Panc1 (cell line): ENCODE results near the gene TBX3.

Source experiments
- POLR2AphosphoS5 ChIP-seq: IDR thresholded peaks from 2 replicates; pipeline ENCODE4 v1.6.1; 2012; ENCODE audit warnings: mild to moderate bottlenecking, low read depth, low read length, moderate library complexity
- SIN3A ChIP-seq: IDR thresholded peaks from 2 replicates; pipeline ENCODE4 v1.6.1; 2012; ENCODE audit warnings: low read depth, mild to moderate bottlenecking, low read length, moderate library complexity, borderline replicate concordance; ENCODE audit not compliant: insufficient read depth
- TF ChIP-seq, protein P1 (sequence below): fragments of 450-650 bp; IDR thresholded peaks from 2 replicates; pipeline ENCODE4 v1.5.1; 2017; ENCODE audit warnings: mild to moderate bottlenecking
- TF ChIP-seq, protein P2 (sequence below), 2 experiments: IDR thresholded peaks; 2 replicates each; pipeline ENCODE4 v1.6.1; 2011 to 2012; ENCODE audit warnings: low read depth in 2 of 2, control low read depth in 1 of 2, low read length in 1 of 2, mild to moderate bottlenecking in 1 of 2, moderate library complexity in 1 of 2; ENCODE audit not compliant: insufficient read depth in 1 of 2

DNA sequence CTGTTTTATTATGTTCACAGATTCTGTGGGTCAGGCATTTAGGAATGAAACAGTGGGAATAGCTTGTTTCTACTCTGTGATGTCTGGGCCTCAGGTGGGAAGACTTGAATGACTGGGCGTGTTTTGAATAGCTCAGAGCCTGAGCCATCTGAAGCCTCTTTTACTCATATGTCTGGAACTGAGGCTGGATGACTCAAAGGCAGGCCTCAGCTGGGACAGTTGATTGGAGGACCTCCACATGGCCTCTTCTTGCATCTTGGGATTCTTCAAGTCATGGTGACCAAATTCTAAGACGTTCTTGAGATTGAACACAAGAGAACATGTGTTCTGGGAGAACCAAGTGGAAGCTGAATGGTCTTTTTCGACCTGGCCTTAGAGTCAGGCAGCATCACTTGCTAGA is 45.8 kb upstream of the TBX3 start:
- TF ChIP-seq, protein P1, sequence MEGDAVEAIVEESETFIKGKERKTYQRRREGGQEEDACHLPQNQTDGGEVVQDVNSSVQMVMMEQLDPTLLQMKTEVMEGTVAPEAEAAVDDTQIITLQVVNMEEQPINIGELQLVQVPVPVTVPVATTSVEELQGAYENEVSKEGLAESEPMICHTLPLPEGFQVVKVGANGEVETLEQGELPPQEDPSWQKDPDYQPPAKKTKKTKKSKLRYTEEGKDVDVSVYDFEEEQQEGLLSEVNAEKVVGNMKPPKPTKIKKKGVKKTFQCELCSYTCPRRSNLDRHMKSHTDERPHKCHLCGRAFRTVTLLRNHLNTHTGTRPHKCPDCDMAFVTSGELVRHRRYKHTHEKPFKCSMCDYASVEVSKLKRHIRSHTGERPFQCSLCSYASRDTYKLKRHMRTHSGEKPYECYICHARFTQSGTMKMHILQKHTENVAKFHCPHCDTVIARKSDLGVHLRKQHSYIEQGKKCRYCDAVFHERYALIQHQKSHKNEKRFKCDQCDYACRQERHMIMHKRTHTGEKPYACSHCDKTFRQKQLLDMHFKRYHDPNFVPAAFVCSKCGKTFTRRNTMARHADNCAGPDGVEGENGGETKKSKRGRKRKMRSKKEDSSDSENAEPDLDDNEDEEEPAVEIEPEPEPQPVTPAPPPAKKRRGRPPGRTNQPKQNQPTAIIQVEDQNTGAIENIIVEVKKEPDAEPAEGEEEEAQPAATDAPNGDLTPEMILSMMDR: no peak
- TF ChIP-seq, protein P2, sequence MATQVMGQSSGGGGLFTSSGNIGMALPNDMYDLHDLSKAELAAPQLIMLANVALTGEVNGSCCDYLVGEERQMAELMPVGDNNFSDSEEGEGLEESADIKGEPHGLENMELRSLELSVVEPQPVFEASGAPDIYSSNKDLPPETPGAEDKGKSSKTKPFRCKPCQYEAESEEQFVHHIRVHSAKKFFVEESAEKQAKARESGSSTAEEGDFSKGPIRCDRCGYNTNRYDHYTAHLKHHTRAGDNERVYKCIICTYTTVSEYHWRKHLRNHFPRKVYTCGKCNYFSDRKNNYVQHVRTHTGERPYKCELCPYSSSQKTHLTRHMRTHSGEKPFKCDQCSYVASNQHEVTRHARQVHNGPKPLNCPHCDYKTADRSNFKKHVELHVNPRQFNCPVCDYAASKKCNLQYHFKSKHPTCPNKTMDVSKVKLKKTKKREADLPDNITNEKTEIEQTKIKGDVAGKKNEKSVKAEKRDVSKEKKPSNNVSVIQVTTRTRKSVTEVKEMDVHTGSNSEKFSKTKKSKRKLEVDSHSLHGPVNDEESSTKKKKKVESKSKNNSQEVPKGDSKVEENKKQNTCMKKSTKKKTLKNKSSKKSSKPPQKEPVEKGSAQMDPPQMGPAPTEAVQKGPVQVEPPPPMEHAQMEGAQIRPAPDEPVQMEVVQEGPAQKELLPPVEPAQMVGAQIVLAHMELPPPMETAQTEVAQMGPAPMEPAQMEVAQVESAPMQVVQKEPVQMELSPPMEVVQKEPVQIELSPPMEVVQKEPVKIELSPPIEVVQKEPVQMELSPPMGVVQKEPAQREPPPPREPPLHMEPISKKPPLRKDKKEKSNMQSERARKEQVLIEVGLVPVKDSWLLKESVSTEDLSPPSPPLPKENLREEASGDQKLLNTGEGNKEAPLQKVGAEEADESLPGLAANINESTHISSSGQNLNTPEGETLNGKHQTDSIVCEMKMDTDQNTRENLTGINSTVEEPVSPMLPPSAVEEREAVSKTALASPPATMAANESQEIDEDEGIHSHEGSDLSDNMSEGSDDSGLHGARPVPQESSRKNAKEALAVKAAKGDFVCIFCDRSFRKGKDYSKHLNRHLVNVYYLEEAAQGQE (IDR thresholded peaks at IDR 0.05; ENCODE audit: insufficient read depth in 1 of 2, low read depth in 2 of 2, low read length in 1 of 2): no peak
- no peak for TF ChIP-seq POLR2AphosphoS5
- no peak for TF ChIP-seq SIN3A
